ENCODE results near the gene APOC3.

Gene APOC3

DNA sequence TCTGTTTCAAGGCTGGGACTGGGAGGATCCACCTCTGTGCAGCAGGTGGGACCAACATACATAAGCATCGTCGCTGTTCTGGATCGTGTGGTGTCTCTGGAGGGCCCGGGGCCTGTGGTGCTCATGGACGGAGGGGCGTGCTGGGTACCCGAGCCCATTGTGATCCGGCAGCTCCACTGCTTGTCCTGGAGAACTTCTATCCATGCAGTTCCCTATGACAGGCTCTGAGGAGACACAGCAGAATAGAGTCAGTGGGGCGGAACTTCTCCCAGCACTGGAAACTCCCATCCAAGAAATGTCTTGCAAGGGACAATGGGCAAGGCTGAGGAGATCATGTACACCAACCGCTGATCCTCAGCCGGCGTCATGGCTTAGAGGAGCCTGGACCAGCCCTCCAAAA is 19.4 kb downstream of the APOC3 start:
- no peak for DNase-seq (ENCODE audit: low read depth)

- no peak for DNase-seq (ENCODE audit: low read depth)
Observed at GRCh38 chr11:116849486-116849885, 19.8 kb downstream of the APOC3 start.

DNA sequence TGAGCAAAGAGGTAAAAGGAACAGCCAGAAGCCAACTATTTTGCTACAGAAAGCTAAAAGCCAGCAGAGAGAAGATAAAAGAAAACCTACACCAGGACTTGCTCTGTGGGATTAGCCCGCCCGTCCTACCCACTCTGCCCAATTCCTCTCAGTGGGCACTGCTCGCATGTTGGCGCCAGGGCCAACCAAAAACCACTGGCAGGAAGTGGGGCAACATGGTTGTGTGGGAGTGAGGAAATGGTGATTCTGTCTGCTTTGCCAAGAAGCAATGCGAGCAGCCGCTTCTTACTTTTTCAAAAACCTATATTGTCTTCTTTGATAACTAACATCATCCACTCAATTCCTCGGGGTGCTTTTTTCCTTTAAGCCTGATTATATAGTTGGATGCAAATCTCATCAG is 21.9 kb downstream of the APOC3 start:
- peak; percentile 44 for DNase-seq (ENCODE audit: low read depth)

DNA sequence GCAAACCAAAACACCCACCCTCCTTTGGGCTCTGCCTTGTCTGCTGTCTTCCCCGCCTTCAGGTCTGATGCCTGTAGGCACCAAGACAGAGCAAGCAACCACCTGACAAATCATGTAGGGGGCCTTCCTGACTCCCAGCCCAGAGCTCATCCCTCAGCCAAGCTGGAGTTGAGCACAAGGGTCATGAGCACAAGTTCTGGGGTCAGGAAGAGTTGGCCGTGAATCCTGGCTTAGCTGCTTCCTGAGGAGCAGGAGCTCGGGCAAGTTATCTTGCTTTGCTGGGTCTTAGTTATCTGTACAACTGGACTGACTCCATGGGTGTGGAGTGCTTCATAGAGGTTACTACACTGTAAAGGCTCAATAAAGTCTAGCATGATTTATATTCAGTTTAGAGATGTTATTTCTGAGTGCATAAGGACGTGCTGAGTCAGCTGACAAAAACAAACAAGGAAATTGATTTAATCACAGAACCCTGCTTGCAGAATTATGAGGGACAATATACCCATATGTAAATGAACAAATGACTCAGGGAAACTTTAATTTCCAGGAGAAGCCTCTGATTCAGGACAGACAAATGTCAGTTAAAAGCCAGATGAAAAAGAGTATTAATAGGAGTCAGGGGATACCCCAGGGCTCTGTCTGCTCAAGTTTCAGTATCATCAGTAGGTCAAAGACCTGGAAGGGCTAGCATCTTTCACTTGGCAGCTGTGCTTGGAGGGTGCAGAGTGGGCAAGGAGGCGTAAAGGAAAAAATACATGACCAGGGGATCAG is 22.7 kb downstream of the APOC3 start:
- DNase-seq (ENCODE audit: low read depth), result no peak

DNA sequence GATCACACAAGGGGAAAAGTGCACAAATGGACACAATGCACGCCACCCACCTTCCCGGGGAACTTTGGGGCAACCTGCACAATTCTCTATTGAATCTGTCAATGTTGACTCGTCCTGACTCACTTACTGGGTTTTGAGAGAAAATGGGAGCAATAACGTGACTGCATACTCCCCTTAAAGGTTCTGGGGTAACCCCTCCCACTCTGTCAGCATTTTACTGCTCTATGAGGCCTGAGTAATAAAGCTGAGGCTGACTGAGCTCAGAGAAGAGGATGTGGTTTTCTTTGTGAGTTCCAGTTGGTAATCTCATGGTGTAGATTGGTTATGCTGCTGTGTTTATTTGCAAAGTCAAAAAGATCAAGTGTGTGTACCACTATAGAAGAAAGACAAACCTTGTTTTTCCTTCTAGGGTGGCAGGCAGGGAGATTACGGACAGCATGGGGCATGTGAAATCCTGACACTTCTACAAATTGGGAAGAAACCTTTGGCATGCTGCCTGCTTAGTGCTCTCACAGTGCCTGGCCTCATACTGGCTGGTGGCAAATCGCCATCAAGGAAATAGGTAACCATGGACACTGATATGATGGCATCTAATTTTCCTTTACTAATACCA is 23.9 kb downstream of the APOC3 start:
- peak; percentile 23 for DNase-seq (ENCODE audit: low read depth)

DNA sequence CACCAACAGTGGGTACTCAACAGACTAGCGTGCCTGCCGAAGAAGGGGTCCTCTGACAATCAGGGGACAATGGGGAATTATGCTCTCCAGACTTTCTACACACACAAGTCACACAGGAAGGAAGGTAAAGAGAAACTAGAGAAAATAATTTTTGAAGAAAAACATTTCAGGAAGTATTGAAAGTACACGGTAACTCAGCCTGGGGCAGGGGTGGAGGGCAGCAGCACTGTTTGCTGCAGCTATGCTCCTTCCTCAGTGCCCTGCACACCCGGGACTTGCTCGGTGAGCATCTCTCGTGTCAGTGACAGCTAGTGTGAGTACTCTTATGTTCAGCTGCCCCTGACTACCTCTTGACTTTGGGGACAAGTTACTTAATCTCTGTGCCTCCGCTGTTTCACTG is 25.7 kb downstream of the APOC3 start:
- DNase-seq (ENCODE audit: low read depth), result no peak

- no peak for DNase-seq (ENCODE audit: low read depth)
Observed at GRCh38 chr11:116856423-116856822, 26.7 kb downstream of the APOC3 start.

GRCh38 chr11:116857316-116857715 is 27.6 kb downstream of the APOC3 start:
- no peak for DNase-seq (ENCODE audit: low read depth)

- no peak for DNase-seq (ENCODE audit: low read depth)
Observed at GRCh38 chr11:116857936-116858335, 28.2 kb downstream of the APOC3 start.

DNA sequence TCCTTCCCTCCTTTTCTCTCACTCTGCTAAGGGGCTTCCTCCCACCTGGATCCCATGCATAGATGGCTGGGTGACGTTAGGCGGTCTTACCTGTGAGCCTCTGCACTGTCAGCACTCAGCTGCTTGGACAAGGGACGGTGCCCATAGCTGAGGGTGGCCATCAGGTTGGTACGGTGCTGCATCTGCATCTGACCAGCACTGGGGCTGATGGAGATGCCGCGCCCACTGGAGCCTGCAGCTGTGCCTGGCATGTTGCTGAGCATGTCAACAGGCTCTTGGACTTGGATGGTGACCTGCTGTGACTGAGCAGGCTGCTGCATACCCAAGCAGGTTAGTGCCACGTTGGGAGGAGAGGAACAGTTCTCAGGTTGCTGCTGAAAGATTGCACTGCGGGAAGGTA is 29.5 kb downstream of the APOC3 start:
- DNase-seq (ENCODE audit: low read depth), result no peak

- no peak for DNase-seq (ENCODE audit: low read depth)
Observed at GRCh38 chr11:116860303-116860702, 30.6 kb downstream of the APOC3 start.

DNA sequence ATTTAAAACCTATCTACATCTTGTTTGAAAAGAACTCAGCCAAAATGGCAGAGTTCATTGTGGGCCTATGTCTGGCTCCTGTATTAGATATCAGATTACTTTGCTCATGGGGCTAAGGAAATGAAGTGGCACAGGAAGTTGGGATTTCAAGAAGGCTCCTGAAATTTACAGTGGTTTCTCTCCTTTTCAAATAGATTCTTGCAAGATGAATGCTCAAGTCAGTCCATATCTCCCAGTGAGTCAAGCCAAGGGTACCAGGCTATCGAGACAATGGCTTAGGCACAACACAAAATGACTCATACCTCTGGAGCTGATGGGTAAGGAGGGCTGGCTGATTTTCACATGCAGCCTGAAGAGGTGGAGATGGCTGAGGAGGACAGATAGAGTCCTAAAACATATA is 31.8 kb downstream of the APOC3 start:
- no peak for DNase-seq (ENCODE audit: low read depth)

GRCh38 chr11:116862185-116862584 is 32.5 kb downstream of the APOC3 start:
- no peak for DNase-seq (ENCODE audit: low read depth)

DNA sequence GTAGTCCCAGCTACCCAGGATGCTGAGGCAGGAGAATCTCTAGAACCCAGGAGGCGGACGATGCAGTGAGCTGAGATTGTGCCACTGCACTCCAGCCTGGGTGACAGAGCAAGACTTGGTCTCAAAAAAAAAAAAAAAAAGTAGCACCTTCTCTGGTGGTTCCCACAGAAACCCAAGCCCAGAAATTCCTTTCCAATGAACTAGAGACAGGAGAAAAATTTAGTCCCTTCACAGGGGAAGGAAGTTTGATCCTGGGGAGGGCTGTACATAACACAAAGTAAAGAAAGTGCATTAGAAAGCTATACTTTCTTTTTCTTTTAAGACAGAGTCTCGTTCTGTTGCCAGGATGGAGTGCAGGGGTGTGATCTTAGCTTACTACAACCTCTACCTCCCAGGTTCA is 33.2 kb downstream of the APOC3 start:
- DNase-seq (ENCODE audit: low read depth), result no peak

- DNase-seq (ENCODE audit: low read depth), result no peak
Observed at GRCh38 chr11:116864531-116864930, 34.8 kb downstream of the APOC3 start.

DNA sequence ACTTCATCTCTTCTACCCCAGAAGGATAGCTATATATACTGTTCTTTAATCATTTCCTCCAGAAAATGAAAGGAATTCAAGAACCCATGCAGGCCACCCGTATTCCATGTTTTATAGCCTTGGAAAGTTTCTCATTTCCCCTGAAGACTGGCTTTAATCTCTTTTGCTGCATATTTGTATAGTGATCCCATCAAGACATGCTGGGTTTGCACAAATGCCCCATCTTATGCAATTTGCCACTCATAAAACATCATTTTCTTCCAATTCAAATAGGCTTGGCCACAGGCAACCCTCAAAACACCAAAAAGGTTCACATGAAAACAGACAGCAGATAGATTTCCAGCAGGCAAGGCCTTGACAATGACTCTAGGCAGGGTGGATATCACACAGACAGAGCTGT is 36.0 kb downstream of the APOC3 start:
- DNase-seq (ENCODE audit: low read depth), result no peak

DNA sequence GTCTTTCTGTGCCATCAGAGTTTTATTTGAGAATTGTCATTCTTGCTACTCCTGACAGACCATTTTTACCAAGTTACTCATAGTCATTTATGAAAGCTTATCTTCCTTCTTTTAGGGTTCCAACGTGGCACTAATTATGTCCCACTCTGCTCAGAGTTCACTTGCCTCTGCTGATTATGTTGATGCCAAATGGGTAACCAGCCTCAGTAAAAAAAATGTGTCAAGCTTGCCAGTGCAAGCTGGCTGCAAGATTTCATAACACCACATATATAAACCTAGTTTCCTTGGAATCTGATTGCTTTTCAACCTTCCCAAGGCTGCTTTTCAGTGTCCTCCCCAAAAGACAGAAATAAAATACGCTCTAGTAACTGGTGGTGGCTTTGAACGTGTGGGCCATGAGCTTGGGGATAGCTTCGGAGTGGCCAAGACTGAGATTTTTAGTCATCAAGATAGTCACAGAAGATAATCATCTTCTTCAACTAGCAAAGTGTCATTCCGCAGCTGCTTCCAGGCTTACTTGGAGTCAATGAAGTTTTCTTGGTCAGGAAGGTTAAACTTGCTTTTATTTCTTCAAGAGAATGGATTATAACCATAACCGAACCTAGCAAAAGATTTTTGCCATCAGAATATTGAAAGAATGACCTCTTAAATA is 37.2 kb downstream of the APOC3 start:
- no peak for DNase-seq (ENCODE audit: low read depth)

DNA sequence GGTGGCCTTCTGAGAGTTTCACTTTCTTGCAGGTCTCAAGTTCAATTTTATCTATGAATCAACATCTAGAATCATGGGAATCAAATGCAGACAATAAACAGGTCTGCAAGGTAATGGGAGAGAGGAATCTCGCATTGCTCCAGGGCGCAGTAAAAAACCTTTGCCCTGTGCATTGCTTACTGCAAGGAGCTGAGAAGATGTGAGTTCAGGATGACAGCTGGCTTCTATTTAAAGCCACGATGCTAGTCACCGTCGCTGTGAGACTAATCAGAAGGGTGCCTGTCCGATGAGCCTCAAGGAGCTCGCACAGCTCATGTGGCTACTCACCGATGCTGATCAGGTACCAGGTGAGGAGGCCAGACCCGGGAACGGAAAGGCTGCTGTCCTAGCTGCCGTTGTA is 37.9 kb downstream of the APOC3 start:
- DNase-seq (ENCODE audit: low read depth), result no peak

DNA sequence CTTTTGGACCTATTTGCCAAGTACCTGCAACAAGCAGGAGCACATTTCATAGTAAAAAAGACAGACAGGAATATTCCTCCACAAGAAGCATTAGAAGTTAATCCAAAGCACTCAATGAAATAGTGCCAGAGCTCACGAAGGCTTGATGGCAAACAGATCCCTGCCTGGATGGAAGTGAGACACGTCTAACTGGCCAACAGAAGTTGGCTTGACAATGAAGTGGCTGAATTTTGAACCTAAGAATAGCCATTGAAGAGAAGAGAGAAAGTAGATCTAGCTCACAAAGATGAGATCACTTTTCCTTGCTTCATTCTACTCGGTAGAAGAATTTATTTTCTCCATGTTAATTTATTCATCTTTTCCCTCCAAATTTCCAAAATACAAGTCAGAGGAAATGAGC is 38.4 kb downstream of the APOC3 start:
- DNase-seq (ENCODE audit: low read depth), result no peak

GRCh38 chr11:116869610-116870009 is 39.9 kb downstream of the APOC3 start:
- no peak for DNase-seq (ENCODE audit: low read depth)

- DNase-seq (ENCODE audit: low read depth), result no peak
Observed at GRCh38 chr11:116870054-116870453, 40.3 kb downstream of the APOC3 start.

- no peak for DNase-seq (ENCODE audit: low read depth)
Observed at GRCh38 chr11:116871248-116871647, 41.5 kb downstream of the APOC3 start.

DNA sequence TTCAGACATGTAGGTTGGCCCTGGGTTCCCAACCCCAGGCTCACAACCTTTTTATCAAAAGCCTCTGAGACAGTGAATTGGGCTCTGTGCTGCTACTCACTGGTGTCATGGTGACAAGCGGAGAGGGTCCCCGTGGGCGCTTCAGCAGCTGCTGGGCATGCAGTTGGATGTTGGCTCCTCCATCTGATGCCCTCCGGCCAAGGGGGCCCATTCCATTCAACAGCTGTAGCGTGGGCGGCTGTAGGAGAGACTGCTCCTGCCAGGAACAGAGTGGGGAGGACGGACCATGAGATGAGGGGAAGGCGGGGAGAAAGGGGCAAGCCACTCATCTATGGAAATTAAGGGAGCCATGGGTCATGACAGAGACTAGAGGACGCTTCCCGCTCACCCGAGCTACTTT is 43.7 kb downstream of the APOC3 start:
- no peak for DNase-seq (ENCODE audit: low read depth)

DNA sequence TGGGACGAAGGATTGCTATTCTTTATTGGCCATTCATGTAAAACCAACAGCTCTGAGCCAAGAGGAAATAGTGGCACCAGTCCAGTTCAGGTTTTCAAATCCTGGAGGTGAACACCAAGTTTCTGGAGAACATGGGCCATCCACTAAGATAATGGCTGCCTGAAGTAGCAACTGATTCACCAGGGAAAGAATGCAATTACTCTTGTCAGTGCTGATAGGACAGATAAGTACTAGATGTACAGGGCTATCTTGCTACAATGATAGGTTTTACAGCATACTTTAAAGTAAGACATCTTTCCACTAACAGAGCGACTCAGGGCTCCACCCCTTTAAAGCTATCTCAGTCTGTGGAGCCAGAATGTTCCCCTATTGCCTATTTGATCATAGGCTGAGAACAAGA is 44.5 kb downstream of the APOC3 start:
- no peak for DNase-seq (ENCODE audit: low read depth)

Measured in stimulated activated CD8-positive, alpha-beta memory T cell treated with anti-CD3 and anti-CD28 coated beads, Interleukin-4, amount 100 ng/mL, for 24 hours (primary cell).